ENCODE results near the gene ADGRA3. TPM values are rescaled to one million over a fixed set of nuclear protein-coding genes. Genes with fewer than 3 reads are reported as not detected.

The ADGRA3 gene
- total and polyA plus RNA-seq, 2 donors (not counting 3 experiments of a cell fraction or from before 2014, with no cell fraction given) = 17.2 to 36.2 TPM

DNA sequence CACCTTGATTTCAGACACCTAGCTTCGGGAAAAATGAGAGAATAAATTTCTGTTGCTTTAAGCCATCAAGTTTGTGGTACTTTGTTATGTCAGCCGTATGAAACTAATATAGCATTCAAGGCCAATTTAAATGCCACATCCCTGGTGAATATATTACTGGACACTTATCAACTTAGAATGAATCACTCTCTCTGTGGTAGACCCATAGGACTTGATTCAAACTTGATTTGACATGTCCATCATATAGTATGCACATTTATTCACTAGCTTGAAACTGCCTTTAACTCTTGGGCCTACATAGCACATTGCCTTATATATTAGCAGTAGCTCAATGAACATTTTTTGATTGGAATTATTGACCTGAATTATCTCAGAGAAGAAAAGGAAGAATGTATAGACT is 172.3 kb downstream of the ADGRA3 start:
- FAIRE-seq (no peak), DNase-seq (ENCODE audit: low read depth, low spot score) (no peak)
- Histone ChIP-seq H3K27me3 (ENCODE audit: control insufficient read depth in 2 of 2, insufficient read depth in 2 of 2, low read length in 2 of 2) (no peaks in the 10 kb centered on the region), H3K4me1 (ENCODE audit: control insufficient read depth, extremely low read depth, insufficient read depth, low read length) (no peaks in the 10 kb centered on the region), H3K36me3 (ENCODE audit: control insufficient read depth in 2 of 2, extremely low read depth in 1 of 2, insufficient read depth in 2 of 2, low read length in 2 of 2) (no peaks in the 10 kb centered on the region), H2AFZ (ENCODE audit: low read depth, low read length) (no peak overlapping the region), H3K9ac (replicated peaks; ENCODE audit: extremely low read depth, insufficient read depth, low read length) (no peak overlapping the region), H3K9me1 (replicated peaks; ENCODE audit: control insufficient read depth, extremely low read depth, insufficient read depth, low read length) (no peaks in the 10 kb centered on the region), H3K79me2 (ENCODE audit: control insufficient read depth, insufficient read depth, low read length) (no peaks in the 10 kb centered on the region), H3K4me2 (ENCODE audit: insufficient read depth, low read length) (no peak overlapping the region), H3K27ac (ENCODE audit: insufficient read depth, low read depth, low read length) (no peak overlapping the region), H3K9me3 (replicated peaks; ENCODE audit: control insufficient read depth, insufficient read depth, low read length) (no peaks in the 10 kb centered on the region), H4K20me1 (replicated peaks; ENCODE audit: control insufficient read depth, extremely low read depth, insufficient read depth, low read length) (no peaks in the 10 kb centered on the region), H3K4me3 (replicated peaks in 1 of 3; ENCODE audit: insufficient read depth in 1 of 3, low read depth in 1 of 3, low read length in 3 of 3) (no peak overlapping the region)
- ChIA-PET CTCF (no interaction called here), POLR2A (no interaction called here)
- no peak for TF ChIP-seq POLR2A (IDR thresholded peaks at IDR 0.05; ENCODE audit: low read depth, low read length)
- no peak for TF ChIP-seq GATA2 (IDR thresholded peaks at IDR 0.05; ENCODE audit: insufficient read depth, insufficient read length, low read depth, low read length)
- TF ChIP-seq POLR2AphosphoS5 (IDR thresholded peaks at IDR 0.05; ENCODE audit: insufficient read depth, low read depth, low read length) = no peak
- TF ChIP-seq EZH2 (IDR thresholded peaks at IDR 0.05; ENCODE audit: borderline replicate concordance, low read depth, low read length, severe bottlenecking) = no peak
- TF ChIP-seq, protein P1, sequence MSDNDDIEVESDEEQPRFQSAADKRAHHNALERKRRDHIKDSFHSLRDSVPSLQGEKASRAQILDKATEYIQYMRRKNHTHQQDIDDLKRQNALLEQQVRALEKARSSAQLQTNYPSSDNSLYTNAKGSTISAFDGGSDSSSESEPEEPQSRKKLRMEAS (IDR thresholded peaks at IDR 0.05; ENCODE audit: insufficient read depth, insufficient read length) = no peak
- TF ChIP-seq, protein P2, sequence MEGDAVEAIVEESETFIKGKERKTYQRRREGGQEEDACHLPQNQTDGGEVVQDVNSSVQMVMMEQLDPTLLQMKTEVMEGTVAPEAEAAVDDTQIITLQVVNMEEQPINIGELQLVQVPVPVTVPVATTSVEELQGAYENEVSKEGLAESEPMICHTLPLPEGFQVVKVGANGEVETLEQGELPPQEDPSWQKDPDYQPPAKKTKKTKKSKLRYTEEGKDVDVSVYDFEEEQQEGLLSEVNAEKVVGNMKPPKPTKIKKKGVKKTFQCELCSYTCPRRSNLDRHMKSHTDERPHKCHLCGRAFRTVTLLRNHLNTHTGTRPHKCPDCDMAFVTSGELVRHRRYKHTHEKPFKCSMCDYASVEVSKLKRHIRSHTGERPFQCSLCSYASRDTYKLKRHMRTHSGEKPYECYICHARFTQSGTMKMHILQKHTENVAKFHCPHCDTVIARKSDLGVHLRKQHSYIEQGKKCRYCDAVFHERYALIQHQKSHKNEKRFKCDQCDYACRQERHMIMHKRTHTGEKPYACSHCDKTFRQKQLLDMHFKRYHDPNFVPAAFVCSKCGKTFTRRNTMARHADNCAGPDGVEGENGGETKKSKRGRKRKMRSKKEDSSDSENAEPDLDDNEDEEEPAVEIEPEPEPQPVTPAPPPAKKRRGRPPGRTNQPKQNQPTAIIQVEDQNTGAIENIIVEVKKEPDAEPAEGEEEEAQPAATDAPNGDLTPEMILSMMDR (IDR thresholded peaks at IDR 0.05; ENCODE audit: extremely low read depth in 1 of 2, insufficient read depth in 1 of 2, low read depth in 1 of 2, low read length in 2 of 2) = no peak
- TF ChIP-seq MYC (IDR thresholded peaks at IDR 0.05; ENCODE audit: low read depth, low read length) = no peak
- no peak for TF ChIP-seq JUN (IDR thresholded peaks at IDR 0.05; ENCODE audit: borderline replicate concordance, insufficient read depth, insufficient read length, low read depth)
- no peak for TF ChIP-seq FOS (IDR thresholded peaks at IDR 0.05; ENCODE audit: borderline replicate concordance, insufficient read depth, low read length)
- no TSS peak for BruUV-seq (replicated peaks)
- intact Hi-C loops (cut with micrococcal nuclease) = no loop called here
- dilution Hi-C loops (cut with MboI; ENCODE audit: extremely low pct_ligation_motif_present, low sequenced_read_pairs) = no loop called here

Measured in endothelial cell of umbilical vein (primary cell).